ENCODE results near the gene BTBD16.

GRCh38 chr10:122363311-122363710, 92.2 kb downstream of the BTBD16 start:
- TF ChIP-seq BHLHE40 (IDR thresholded peaks at IDR 0.05; ENCODE audit: borderline replicate concordance in 1 of 2, low read depth in 2 of 2, low read length in 1 of 2) (no peak), MAX (IDR thresholded peaks at IDR 0.05; ENCODE audit: low read depth, low read length) (no peak), POLR2A (IDR thresholded peaks at IDR 0.05; ENCODE audit: low read depth, low read length) (no peak), FOS (IDR thresholded peaks at IDR 0.05; ENCODE audit: borderline replicate concordance, extremely low read depth, insufficient read length) (no peak), CTCF (IDR thresholded peaks at IDR 0.05 in 2 of 3, conservative IDR thresholded peaks at IDR 0.05 in 1 of 3; ENCODE audit: control insufficient read depth in 2 of 3, extremely low read depth in 1 of 3, insufficient read depth in 1 of 3, low read depth in 3 of 3, low read length in 3 of 3) (no peak), RB1 (IDR thresholded peaks at IDR 0.05; ENCODE audit: borderline replicate concordance) (no peak), HDGF (IDR thresholded peaks at IDR 0.05) (no peak), ZNF207 (IDR thresholded peaks at IDR 0.05; ENCODE audit: borderline replicate concordance) (no peak), RAD21 (IDR thresholded peaks at IDR 0.05; ENCODE audit: insufficient read depth, low read depth, low read length) (no peak)
